Measurements from ENCODE around the gene STAT3.
"Not testable (repeated sequence)": the region's sequence is repeated elsewhere in the genome, so short reads cannot be mapped to it uniquely, and the experiment has no call there.

Gene STAT3

GRCh38 chr17:42368310-42368709 is 19.9 kb downstream of the STAT3 start:
- DNase-seq (ENCODE audit: extremely low spot score); CTCF ChIA-PET: not testable (repeated sequence)
- peak; percentile 5; the same call in 1 of the 2 replicates for TF ChIP-seq ZNF384 (IDR thresholded peaks at IDR 0.05)
- POLR2A ChIA-PET: interaction anchor here (1.8 kb wide), 1 partner anchor 20 kb away, joined by 8 read pairs; the partner anchor contains the start of gene STAT3

GRCh38 chr17:42366176-42367023 is 21.8 kb downstream of the STAT3 start:
- ChIA-PET CTCF (interaction anchor here (0.6 to 0.7 kb wide), 2 partner anchors 44 to 447 kb away, joined by 3 to 4 read pairs; no protein-coding TSS in a partner anchor), POLR2A (interaction anchor here (1.1 kb wide), 1 partner anchor 22 kb away, joined by 3 read pairs; the partner anchor contains the start of gene STAT3)
- not testable (repeated sequence) for DNase-seq (ENCODE audit: extremely low spot score)
- 0 out of 2 replicates have a peak, but pooled peaks have one; percentile 28 for TF ChIP-seq ZNF384 (IDR thresholded peaks at IDR 0.05)

- CTCF ChIA-PET: no interaction called here
- DNase-seq (ENCODE audit: extremely low spot score): no peak
- POLR2A ChIA-PET: no interaction called here
- no peak for TF ChIP-seq SP1 (IDR thresholded peaks at IDR 0.05)
- TF ChIP-seq ZNF384 (IDR thresholded peaks at IDR 0.05): no peak
- TF ChIP-seq PKNOX1 (IDR thresholded peaks at IDR 0.05): no peak
- no peak for TF ChIP-seq SUZ12 (IDR thresholded peaks at IDR 0.05)
- no peak for TF ChIP-seq ARNT (IDR thresholded peaks at IDR 0.05)
- no peak for TF ChIP-seq BHLHE40 (IDR thresholded peaks at IDR 0.05; ENCODE audit: borderline replicate concordance)
- no peak for TF ChIP-seq FOXA1 (IDR thresholded peaks at IDR 0.05)
- no peak for TF ChIP-seq ELF4 (IDR thresholded peaks at IDR 0.05)
- TF ChIP-seq CTBP1 (IDR thresholded peaks at IDR 0.05; ENCODE audit: borderline replicate concordance): no peak
- TF ChIP-seq LEF1 (IDR thresholded peaks at IDR 0.05; ENCODE audit: borderline replicate concordance): no peak
- no peak for TF ChIP-seq TARDBP (IDR thresholded peaks at IDR 0.05)
- no peak for TF ChIP-seq FOXK2 (IDR thresholded peaks at IDR 0.05)
Observed at GRCh38 chr17:42365136-42365535, 23.1 kb downstream of the STAT3 start.

GRCh38 chr17:42363767-42364585 is 24.3 kb downstream of the STAT3 start:
- no peak for DNase-seq (ENCODE audit: extremely low spot score)
- ChIA-PET CTCF (interaction anchor here (1.0 to 1.2 kb wide), 2 partner anchors 16 to 43 kb away, joined by 3 read pairs; no protein-coding TSS in a partner anchor), POLR2A (no interaction called here)
- no peak for TF ChIP-seq TARDBP (IDR thresholded peaks at IDR 0.05)
- TF ChIP-seq ARNT (IDR thresholded peaks at IDR 0.05): no peak
- no peak for TF ChIP-seq L3MBTL2 (conservative IDR thresholded peaks at IDR 0.05)
- no peak for TF ChIP-seq HDGF (IDR thresholded peaks at IDR 0.05; ENCODE audit: borderline replicate concordance)
- no peak for TF ChIP-seq BHLHE40 (IDR thresholded peaks at IDR 0.05; ENCODE audit: borderline replicate concordance)
- no peak for TF ChIP-seq SP1 (IDR thresholded peaks at IDR 0.05)
- no peak for TF ChIP-seq ELF4 (IDR thresholded peaks at IDR 0.05)
- no peak for TF ChIP-seq CTBP1 (IDR thresholded peaks at IDR 0.05; ENCODE audit: borderline replicate concordance)

- POLR2A ChIA-PET: no interaction called here
- CTCF ChIA-PET: no interaction called here
- TF ChIP-seq FOXA1 (IDR thresholded peaks at IDR 0.05): no peak
- TF ChIP-seq ELF4 (IDR thresholded peaks at IDR 0.05): no peak
- TF ChIP-seq CTBP1 (IDR thresholded peaks at IDR 0.05; ENCODE audit: borderline replicate concordance): no peak
- no peak for TF ChIP-seq SP1 (IDR thresholded peaks at IDR 0.05)
- no peak for TF ChIP-seq TARDBP (IDR thresholded peaks at IDR 0.05)
- no peak for TF ChIP-seq BHLHE40 (IDR thresholded peaks at IDR 0.05; ENCODE audit: borderline replicate concordance)
- DNase-seq (ENCODE audit: extremely low spot score): no peak
Observed at GRCh38 chr17:42363231-42363630, 25.0 kb downstream of the STAT3 start.

GRCh38 chr17:42362245-42362961 is 25.8 kb downstream of the STAT3 start:
- no peak for DNase-seq (ENCODE audit: extremely low spot score)
- POLR2A ChIA-PET: interaction anchor here (1.2 kb wide), 1 partner anchor 26 kb away, joined by 4 read pairs; the partner anchor contains the start of gene STAT3
- CTCF ChIA-PET: interaction anchor here (0.5 kb wide), 2 partner anchors 50 to 172 kb away, joined by 3 to 5 read pairs; no protein-coding TSS in a partner anchor
- TF ChIP-seq FOXK2 (IDR thresholded peaks at IDR 0.05) (no peak), ELF4 (IDR thresholded peaks at IDR 0.05) (no peak), CTBP1 (IDR thresholded peaks at IDR 0.05; ENCODE audit: borderline replicate concordance) (no peak), ARNT (IDR thresholded peaks at IDR 0.05) (no peak), FOXM1 (IDR thresholded peaks at IDR 0.05; ENCODE audit: borderline replicate concordance) (no peak), FOXA1 (IDR thresholded peaks at IDR 0.05) (no peak), NFRKB (IDR thresholded peaks at IDR 0.05) (no peak), ZNF384 (IDR thresholded peaks at IDR 0.05) (no peak), SUZ12 (IDR thresholded peaks at IDR 0.05) (no peak), PKNOX1 (IDR thresholded peaks at IDR 0.05) (no peak), LEF1 (IDR thresholded peaks at IDR 0.05; ENCODE audit: borderline replicate concordance) (no peak), SP1 (IDR thresholded peaks at IDR 0.05) (no peak)

Measured in HEK293T (cell line).